ENCODE data around the gene MAP3K21. TPM values are rescaled to one million over a fixed set of nuclear protein-coding genes. Genes with fewer than 3 reads are reported as not detected.

MAP3K21 gene
- total RNA-seq, 1 donor from 2014 or later, result 6.9 TPM

- Histone ChIP-seq H3K36me3 (no peaks in the 10 kb centered on the region), H3K27ac (no peak overlapping the region), H3K9me3 (no peaks in the 10 kb centered on the region), H3K4me1 (no peaks in the 10 kb centered on the region), H3K27me3 (no peaks in the 10 kb centered on the region), H3K4me3 (no peak overlapping the region)
- intact Hi-C loops (cut with DNase I), result no loop called here
- DNase-seq (ENCODE audit: extremely low spot score in 2 of 2), result no peak
- TF ChIP-seq POLR2AphosphoS5 (IDR thresholded peaks at IDR 0.05; ENCODE audit: insufficient read depth in 1 of 2, low read depth in 1 of 2) (no peak), POLR2A (IDR thresholded peaks at IDR 0.05) (no peak), CTCF (IDR thresholded peaks at IDR 0.05) (no peak)
Measured at GRCh38 chr1:233354983-233355382, 27.5 kb downstream of the MAP3K21 start.

- Histone ChIP-seq H3K27ac (no peak overlapping the region), H3K4me3 (no peak overlapping the region), H3K9me3 (no peaks in the 10 kb centered on the region), H3K36me3 (no peaks in the 10 kb centered on the region), H3K4me1 (no peaks in the 10 kb centered on the region), H3K27me3 (no peaks in the 10 kb centered on the region)
- intact Hi-C loops (cut with DNase I), result no loop called here
- DNase-seq (ENCODE audit: extremely low spot score in 2 of 2), result no peak
- TF ChIP-seq POLR2AphosphoS5 (IDR thresholded peaks at IDR 0.05; ENCODE audit: insufficient read depth in 1 of 2, low read depth in 1 of 2) (no peak), POLR2A (IDR thresholded peaks at IDR 0.05) (no peak), CTCF (IDR thresholded peaks at IDR 0.05) (no peak)
Measured at GRCh38 chr1:233355841-233356704, 28.5 kb downstream of the MAP3K21 start.

- no peak for TF ChIP-seq CTCF (IDR thresholded peaks at IDR 0.05)
- no peak for TF ChIP-seq POLR2A (IDR thresholded peaks at IDR 0.05)
- TF ChIP-seq POLR2AphosphoS5 (IDR thresholded peaks at IDR 0.05; ENCODE audit: insufficient read depth in 1 of 2, low read depth in 1 of 2), result no peak
- no peak overlapping the region for H3K4me3 ChIP-seq
- H3K27ac ChIP-seq, result no peak overlapping the region
- no peak for DNase-seq (ENCODE audit: extremely low spot score in 2 of 2)
- intact Hi-C loops (cut with DNase I), result no loop called here
- H3K36me3 ChIP-seq, result no peaks in the 10 kb centered on the region
- no peaks in the 10 kb centered on the region for H3K9me3 ChIP-seq
- no peaks in the 10 kb centered on the region for H3K4me1 ChIP-seq
- H3K27me3 ChIP-seq, result no peaks in the 10 kb centered on the region
Measured at GRCh38 chr1:233356705-233356987, 29.1 kb downstream of the MAP3K21 start.

GRCh38 chr1:233357595-233358397, 30.3 kb downstream of the MAP3K21 start:
- no peaks in the 10 kb centered on the region for H3K27me3 ChIP-seq
- H3K4me3 ChIP-seq, result no peak overlapping the region
- no peaks in the 10 kb centered on the region for H3K36me3 ChIP-seq
- H3K9me3 ChIP-seq, result no peaks in the 10 kb centered on the region
- H3K4me1 ChIP-seq, result no peaks in the 10 kb centered on the region
- TF ChIP-seq POLR2A (IDR thresholded peaks at IDR 0.05) (no peak), POLR2AphosphoS5 (IDR thresholded peaks at IDR 0.05; ENCODE audit: insufficient read depth in 1 of 2, low read depth in 1 of 2) (no peak), CTCF (IDR thresholded peaks at IDR 0.05) (no peak)
- intact Hi-C loops (cut with DNase I), result no loop called here
- no peak for DNase-seq (ENCODE audit: extremely low spot score in 2 of 2)
- H3K27ac ChIP-seq, result no peak overlapping the region

GRCh38 chr1:233359431-233359830, 31.9 kb downstream of the MAP3K21 start:
- Histone ChIP-seq H3K4me3 (no peak overlapping the region), H3K27ac (no peak overlapping the region), H3K36me3 (no peaks in the 10 kb centered on the region), H3K4me1 (no peaks in the 10 kb centered on the region), H3K27me3 (no peaks in the 10 kb centered on the region), H3K9me3 (no peaks in the 10 kb centered on the region)
- TF ChIP-seq POLR2A (IDR thresholded peaks at IDR 0.05), result no peak
- TF ChIP-seq CTCF (IDR thresholded peaks at IDR 0.05), result no peak
- TF ChIP-seq POLR2AphosphoS5 (IDR thresholded peaks at IDR 0.05; ENCODE audit: insufficient read depth in 1 of 2, low read depth in 1 of 2), result no peak
- DNase-seq (ENCODE audit: extremely low spot score in 2 of 2), result no peak
- intact Hi-C loops (cut with DNase I), result no loop called here
